ENCODE data around the gene MRPL38. TPM values are rescaled to one million over a fixed set of nuclear protein-coding genes. Genes with fewer than 3 reads are reported as not detected.

The MRPL38 gene
- total RNA-seq, 4 donors from 2014 or later = 24.9 to 46.0 (median 35.6) TPM

DNA sequence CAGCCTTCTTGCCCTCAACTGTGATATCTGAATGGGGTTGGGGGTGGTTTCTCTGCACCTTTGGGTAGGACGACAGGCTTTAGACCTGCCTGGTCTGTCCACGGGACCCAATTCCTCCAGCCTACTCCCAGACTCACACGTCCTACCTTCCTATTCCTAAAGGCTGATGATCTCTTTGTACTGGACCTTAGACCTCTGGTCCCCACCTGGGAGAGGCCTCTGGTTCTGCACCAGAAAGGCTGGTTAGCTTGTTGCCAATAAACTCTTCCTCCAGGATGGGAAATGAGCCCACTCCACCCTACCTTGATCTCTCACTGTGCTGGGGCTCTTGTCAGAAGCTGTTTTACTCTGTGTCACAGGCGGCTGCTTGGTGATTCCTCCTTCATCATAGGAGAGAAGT, 21.8 kb upstream of the MRPL38 start:
- no peak for ATAC-seq (ENCODE audit: low FRiP score)

DNA sequence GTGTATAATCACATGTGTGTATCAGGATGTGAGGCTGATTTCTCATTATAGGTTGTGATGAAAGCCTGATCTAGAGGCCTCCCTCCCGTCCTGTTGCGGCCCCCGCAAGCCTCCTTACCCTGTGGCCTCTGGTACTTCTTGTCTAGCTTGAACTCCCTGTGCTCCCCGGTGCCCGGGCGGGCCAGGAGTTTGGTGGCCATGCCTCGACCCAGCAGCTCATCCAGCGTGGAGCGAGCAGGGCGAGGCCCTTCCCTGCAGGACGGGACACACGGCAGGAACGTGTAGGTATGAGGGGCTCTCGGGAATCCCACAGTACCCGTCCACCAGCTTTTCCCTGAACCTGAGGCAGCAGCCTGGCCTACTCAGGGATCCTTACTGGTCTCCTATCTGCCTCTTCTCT, 21.2 kb upstream of the MRPL38 start:
- no peak for TF ChIP-seq CTCF (IDR thresholded peaks at IDR 0.05)
- DNase-seq (ENCODE audit: low spot score) (no peak), ATAC-seq (ENCODE audit: low FRiP score) (no peak)

More for the DNA sequence above, 21.8 kb upstream of the MRPL38 start:
- no peak for TF ChIP-seq CTCF (IDR thresholded peaks at IDR 0.05)
- DNase-seq (ENCODE audit: low spot score) = no peak

- no peak for DNase-seq (ENCODE audit: low spot score)
- TF ChIP-seq CTCF (IDR thresholded peaks at IDR 0.05) = no peak
- ATAC-seq (ENCODE audit: low FRiP score) = no peak
Observed at GRCh38 chr17:75925103-75925502, 20.4 kb upstream of the MRPL38 start.

DNA sequence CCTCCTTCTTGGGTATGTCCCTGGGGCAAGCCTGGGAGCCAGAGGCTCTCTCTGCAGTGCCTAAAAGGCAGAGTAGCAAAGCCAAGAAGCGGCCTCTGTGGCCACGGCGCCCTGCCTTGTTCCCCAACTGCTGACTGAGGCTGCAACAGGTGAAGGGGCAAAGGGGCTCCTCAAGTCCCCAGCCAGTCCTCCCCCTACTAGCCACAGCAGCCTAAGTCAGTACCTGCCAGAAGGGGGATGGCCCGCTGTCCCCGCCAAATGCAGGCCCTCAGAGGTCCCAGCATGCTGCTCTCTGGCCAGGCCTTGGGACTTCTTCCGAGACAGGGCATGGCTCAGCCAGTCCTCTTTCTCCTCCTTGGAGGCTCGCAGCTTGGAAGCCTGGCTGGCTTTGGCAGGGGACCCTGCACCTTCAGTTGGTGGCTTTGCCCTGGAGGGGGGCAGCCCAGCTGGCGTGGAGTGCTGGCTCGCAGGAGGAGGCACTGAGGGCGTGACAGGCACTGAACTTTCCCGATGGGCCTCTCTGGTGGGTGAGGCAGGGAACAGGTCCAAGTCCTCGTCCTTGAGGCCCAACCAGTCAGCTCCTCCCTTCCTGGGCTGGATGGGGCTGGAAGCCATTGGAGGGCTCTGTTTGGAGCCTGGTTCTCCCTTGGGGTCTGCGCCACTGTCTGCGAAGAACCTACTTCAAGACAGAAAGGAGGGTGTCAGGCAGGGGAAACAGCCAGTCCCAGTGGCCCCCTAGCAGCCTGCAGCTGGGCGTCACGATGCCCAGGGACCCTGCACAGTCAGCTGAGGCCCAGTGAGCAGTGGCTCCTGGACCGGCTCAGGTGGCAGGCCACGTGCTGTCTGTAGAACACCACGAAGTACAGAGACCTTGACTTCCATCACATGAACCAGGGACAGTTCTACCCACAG, 18.5 kb upstream of the MRPL38 start:
- DNase-seq (ENCODE audit: low spot score) (no peak), ATAC-seq (ENCODE audit: low FRiP score) (no peak)
- no peak for TF ChIP-seq CTCF (IDR thresholded peaks at IDR 0.05)

DNA sequence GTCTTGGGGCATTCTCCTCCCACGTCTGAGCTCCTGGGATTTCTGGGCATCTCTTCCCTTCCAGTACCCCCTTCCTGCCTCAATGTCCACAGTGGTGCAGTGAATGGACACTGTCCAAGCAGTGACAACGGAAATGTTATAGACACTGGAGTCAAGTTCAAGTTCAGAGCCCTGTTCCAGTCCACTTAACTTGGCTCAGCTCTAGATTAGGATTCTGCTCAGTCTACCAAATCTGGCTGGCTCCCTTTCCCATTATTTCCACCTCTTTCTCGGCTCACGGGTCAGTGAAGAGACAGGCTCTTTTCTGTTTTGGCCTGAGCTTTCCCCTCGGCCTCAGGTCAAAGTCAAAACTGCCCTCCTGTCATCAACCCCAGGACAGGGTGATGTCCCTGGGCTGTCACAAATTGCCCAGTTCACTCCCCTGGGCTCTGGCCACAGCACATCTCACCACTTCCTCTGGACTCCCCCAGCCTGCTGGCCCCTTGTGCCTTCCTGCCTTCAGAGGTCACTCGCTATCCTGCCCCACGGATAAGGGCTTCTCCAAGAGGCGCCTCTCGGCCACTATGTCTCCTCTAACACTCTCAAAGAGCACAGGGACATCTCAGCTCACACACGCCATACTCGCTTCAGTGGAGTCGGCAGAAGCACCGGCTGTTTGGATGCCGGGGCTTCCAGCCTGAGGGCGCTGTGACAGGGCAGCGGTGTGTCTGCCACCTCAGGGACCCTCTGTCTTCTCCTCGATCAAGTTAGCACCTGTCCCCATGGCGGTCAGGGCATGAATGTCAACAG, 17.7 kb upstream of the MRPL38 start:
- no peak for ATAC-seq (ENCODE audit: low FRiP score)
- DNase-seq (ENCODE audit: low spot score) = no peak
- no peak for TF ChIP-seq CTCF (IDR thresholded peaks at IDR 0.05)

DNA sequence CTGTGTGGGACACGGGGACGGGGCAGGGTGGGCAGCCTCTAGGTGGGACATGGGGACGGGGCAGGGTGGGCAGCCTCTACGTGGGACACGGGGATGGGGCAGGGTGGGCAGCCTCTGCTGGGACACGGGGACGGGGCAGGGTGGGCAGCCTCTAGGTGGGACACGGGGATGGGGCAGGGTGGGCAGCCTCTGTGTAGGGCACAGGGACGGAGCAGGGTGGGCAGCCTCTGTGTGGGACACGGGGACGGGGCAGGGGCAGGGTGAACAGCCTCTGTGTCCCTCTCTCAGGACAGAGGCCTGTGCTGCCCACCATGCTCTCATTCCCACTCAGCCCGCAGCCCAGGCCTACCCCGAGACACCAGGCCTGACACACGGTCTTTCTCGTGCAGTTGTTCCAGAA, 16.9 kb upstream of the MRPL38 start:
- DNase-seq (ENCODE audit: low spot score) = no peak
- ATAC-seq (ENCODE audit: low FRiP score) = no peak
- TF ChIP-seq CTCF (IDR thresholded peaks at IDR 0.05) = no peak

Measured in omental fat pad (tissue), 4 donors.